Thyroid gland (tissue), 4 donors: ENCODE data around the gene LFNG. TPM values are rescaled to one million over a fixed set of nuclear protein-coding genes. Genes with fewer than 3 reads are reported as not detected.

Source experiments
- DNase-seq, 2 donors: peaks; one replicate each; pipeline ENCODE4 v3.0.0-alpha.2; 2019
- H3K27ac ChIP-seq, 3 donors: fragments of 200-600 bp; sonication (generic); 1 replicate in 2 of 3; 2 replicates in 1 of 3; pipeline ENCODE4 v1.5.1; 2016 to 2019; ENCODE audit warnings: mild to moderate bottlenecking in 1 of 3, moderate library complexity in 1 of 3
- H3K27me3 ChIP-seq: fragments of 200-600 bp; sonication (generic); one replicate; pipeline ENCODE4 v1.5.1; 2019
- H3K36me3 ChIP-seq, 2 donors: fragments of 200-600 bp; sonication (generic); one replicate each; pipeline ENCODE4 v1.5.1; 2016 to 2019
- H3K4me1 ChIP-seq, 2 donors: fragments of 200-600 bp; sonication (generic); one replicate each; pipeline ENCODE4 v1.5.1; 2017 to 2019
- H3K4me3 ChIP-seq, 3 donors: fragments of 200-600 bp; sonication (generic); replicated peaks in 1 of 3; 1 replicate in 2 of 3; 2 replicates in 1 of 3; pipeline ENCODE4 v1.5.1; 2016; ENCODE audit warnings: mild to moderate bottlenecking in 1 of 3
- H3K9me3 ChIP-seq: fragments of 200-600 bp; sonication (generic); one replicate; pipeline ENCODE4 v1.5.1; 2017
- POLR2A ChIP-seq, 2 donors: fragments of 450-650 bp; IDR thresholded peaks; one replicate each; pipeline ENCODE4 v1.6.1; 2017; ENCODE audit warnings: antibody characterized with exemption in 2 of 2, mild to moderate bottlenecking in 2 of 2, moderate library complexity in 1 of 2
- WGBS, 2 donors: methylation state at CpG; one replicate each; pipeline ENCODE4 v1.1.5; 2017; 5-methylcytosine and 5-hydroxymethylcytosine counted together
- intact Hi-C: fragments of 100-400 bp; cut with DNase I; formaldehyde crosslinking; loops from one replicate; pipeline ENCODE4 v1.15.1; 2023
- total RNA-seq, 4 donors: library from RNA; depleted of rRNA; stranded (reverse); fragments of >200 nt; gene quantifications; one replicate each; pipeline ENCODE4 v1.2.3, GENCODE V29; 2016
- TF ChIP-seq, protein P1 (sequence below), 6 experiments: fragments of 200-600 bp in 3 of 6; fragments of 450-650 bp in 3 of 6; sonication (generic) in 3 of 6; IDR thresholded peaks; one replicate each; pipeline ENCODE4 v1.5.1; 2016 to 2019; ENCODE audit warnings: antibody characterized with exemption in 6 of 6, mild to moderate bottlenecking in 2 of 6, inconsistent platforms in 1 of 6, moderate library complexity in 1 of 6

Gene LFNG
- total RNA-seq, 4 donors from 2014 or later: 3.8 to 6.1 (median 4.8) TPM

DNA sequence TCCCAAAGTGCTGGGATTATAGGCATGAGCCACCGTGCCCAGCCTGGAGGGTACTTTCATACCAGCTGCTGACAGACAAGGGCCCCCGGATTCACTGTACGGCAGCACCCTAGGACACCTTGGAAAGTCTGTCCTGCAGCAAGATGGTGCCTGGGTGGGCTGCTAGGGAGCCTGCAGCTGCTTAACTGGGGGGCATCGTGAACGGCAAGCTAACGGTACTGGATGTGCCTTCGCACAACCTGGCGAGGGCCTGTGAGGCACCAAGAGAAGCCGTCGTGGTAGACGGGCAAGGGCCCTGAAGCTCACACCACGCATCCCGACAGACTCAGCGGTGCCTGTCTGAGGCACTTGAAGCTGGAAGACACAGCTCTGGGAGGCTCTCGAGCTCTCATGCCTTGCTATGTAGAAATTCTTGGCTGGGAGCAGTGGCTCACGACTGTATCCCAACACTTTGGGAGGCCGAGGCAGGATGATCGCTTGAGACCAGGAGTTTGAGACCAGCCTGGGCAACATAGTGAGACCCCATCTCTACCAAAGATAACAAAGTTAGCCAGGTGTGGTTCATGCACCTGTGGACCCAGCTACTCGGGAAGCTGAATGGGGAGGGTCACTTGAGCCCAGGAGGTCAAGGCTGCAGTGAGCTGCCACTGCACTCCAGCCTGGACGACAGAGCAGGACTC lies 26.3 kb downstream of the LFNG start:
- Histone ChIP-seq H3K27me3 (no peaks in the 10 kb centered on the region), H3K4me3 (no peak overlapping the region), H3K36me3 (peaks cover 41% of the 10 kb centered on the region in 2 donors), H3K9me3 (no peaks in the 10 kb centered on the region), H3K4me1 (no peaks in the 10 kb centered on the region), H3K27ac (no peak overlapping the region)
- 95% methylated on average over 7 to 20 of the region's 20 CpGs for WGBS, 2 donors
- intact Hi-C loops: no loop called here
- DNase-seq: no peak
- TF ChIP-seq, protein P1, sequence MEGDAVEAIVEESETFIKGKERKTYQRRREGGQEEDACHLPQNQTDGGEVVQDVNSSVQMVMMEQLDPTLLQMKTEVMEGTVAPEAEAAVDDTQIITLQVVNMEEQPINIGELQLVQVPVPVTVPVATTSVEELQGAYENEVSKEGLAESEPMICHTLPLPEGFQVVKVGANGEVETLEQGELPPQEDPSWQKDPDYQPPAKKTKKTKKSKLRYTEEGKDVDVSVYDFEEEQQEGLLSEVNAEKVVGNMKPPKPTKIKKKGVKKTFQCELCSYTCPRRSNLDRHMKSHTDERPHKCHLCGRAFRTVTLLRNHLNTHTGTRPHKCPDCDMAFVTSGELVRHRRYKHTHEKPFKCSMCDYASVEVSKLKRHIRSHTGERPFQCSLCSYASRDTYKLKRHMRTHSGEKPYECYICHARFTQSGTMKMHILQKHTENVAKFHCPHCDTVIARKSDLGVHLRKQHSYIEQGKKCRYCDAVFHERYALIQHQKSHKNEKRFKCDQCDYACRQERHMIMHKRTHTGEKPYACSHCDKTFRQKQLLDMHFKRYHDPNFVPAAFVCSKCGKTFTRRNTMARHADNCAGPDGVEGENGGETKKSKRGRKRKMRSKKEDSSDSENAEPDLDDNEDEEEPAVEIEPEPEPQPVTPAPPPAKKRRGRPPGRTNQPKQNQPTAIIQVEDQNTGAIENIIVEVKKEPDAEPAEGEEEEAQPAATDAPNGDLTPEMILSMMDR (IDR thresholded peaks at IDR 0.05): no peak
- TF ChIP-seq POLR2A (IDR thresholded peaks at IDR 0.05): no peak

DNA sequence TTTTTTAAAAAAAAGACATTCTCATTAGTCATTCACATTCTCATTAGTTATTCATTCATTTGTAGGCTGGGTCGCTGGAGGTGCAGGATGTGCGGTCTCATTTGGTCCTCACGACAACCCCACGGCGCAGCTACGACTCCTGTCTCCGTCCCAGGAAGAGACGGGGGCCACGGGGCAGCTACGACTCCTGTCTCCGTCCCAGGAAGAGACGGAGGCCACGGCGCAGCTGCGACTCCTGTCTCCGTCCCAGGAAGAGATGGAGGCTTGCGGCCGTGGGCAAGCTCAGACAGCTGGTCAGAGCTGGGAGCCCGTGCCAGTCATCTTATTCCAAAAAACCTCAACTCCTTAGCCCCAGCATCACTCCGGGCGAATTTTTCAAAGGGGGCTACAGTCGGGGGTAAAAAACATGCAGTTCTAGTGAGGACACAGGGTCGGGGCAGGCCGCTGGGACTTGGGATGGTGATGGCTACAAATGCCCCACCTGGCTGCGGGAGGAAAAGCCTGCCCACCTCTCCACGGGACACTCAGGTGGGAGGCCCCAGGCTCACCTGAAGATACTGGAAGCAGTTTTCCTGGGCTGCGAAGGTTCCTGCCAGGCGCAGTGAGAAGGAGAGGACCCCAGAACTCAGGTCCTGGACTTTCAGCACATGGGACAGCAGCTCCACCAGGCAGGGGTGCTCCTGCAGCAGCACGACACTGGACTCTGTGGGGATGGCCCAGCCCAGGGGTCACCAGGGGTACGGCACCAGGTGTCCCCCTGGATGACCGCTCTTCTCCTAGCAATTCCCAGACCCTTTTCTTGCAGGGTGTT lies 27.4 kb downstream of the LFNG start:
- no peak for TF ChIP-seq POLR2A (IDR thresholded peaks at IDR 0.05)
- TF ChIP-seq, protein P1 (IDR thresholded peaks at IDR 0.05): no peak
- intact Hi-C loops: no loop called here
- WGBS, 2 donors: 94 to 96% methylated on average over 25 to 31 of the region's 31 CpGs
- H3K36me3 ChIP-seq: peaks cover 35 to 41% of the 10 kb centered on the region in 2 donors
- no peak overlapping the region for H3K4me3 ChIP-seq
- no peaks in the 10 kb centered on the region for H3K4me1 ChIP-seq
- no peaks in the 10 kb centered on the region for H3K9me3 ChIP-seq
- DNase-seq: no peak
- H3K27ac ChIP-seq: no peak overlapping the region
- H3K27me3 ChIP-seq: no peaks in the 10 kb centered on the region

DNA sequence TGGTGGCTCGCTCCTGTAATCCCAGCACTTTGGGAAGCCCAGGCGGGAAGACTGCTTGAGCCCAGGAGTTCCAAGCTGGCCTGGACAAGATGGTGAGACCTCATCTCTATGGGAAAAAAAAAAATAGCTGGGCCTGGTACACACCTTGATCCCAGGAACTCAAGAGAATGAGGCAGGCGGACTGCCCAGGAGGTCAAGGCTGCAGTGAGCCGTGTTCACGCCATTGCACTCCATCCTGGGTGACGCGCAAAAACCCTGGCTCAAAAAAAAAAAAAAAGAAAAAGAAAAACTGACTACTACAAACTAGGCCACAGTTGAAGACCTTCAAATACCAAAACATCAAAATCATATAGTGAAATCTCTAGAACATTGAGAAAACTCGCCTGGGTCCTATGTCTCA lies 31.8 kb downstream of the LFNG start:
- DNase-seq: no peak
- TF ChIP-seq POLR2A (IDR thresholded peaks at IDR 0.05): no peak
- TF ChIP-seq, protein P1 (IDR thresholded peaks at IDR 0.05): no peak
- peaks cover 9 to 12% of the 10 kb centered on the region in 2 donors for H3K36me3 ChIP-seq
- H3K4me3 ChIP-seq: no peak overlapping the region
- intact Hi-C loops: loop anchor here (5.0 to 10.0 kb wide), 2 partner anchors 69 to 293 kb away; partner anchors contain the start of gene GNA12
- H3K4me1 ChIP-seq: peaks cover 9 to 10% of the 10 kb centered on the region in 2 donors
- WGBS, 2 donors: 96 to 97% methylated on average over 8 of the region's 8 CpGs
- no peak overlapping the region for H3K27ac ChIP-seq
- H3K9me3 ChIP-seq: no peaks in the 10 kb centered on the region
- no peaks in the 10 kb centered on the region for H3K27me3 ChIP-seq

DNA sequence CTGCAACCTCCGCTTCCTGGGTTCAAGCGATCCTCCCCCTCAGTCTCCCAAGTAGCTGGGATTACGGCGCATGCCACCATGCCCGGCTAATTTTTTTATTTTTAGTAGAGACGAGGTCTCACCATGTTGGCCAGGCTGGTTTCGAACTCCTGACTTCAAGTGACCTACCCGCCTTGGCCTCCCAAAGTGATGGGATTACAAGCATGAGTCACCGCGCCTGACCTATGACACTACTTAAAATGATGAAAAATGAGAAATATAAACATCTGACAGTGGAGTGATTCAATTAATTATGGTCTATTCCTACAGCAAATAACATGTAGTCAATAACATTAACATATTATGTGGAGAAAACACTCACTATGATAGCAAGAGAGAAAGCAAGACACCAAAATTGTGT lies 33.5 kb downstream of the LFNG start:
- no peak for DNase-seq
- Histone ChIP-seq H3K9me3 (no peaks in the 10 kb centered on the region), H3K36me3 (no peaks in the 10 kb centered on the region), H3K4me3 (no peak overlapping the region), H3K27me3 (no peaks in the 10 kb centered on the region), H3K4me1 (peaks cover 10 to 14% of the 10 kb centered on the region in 2 donors), H3K27ac (no peak overlapping the region)
- 97 to 98% methylated on average over 10 of the region's 10 CpGs for WGBS, 2 donors
- intact Hi-C loops: loop anchor here (5.0 to 10.0 kb wide), 2 partner anchors 71 to 292 kb away; partner anchors contain the start of gene GNA12
- no peak for TF ChIP-seq POLR2A (IDR thresholded peaks at IDR 0.05)
- TF ChIP-seq, protein P1 (IDR thresholded peaks at IDR 0.05): no peak
